ENCODE results near the gene SCLT1. TPM values are rescaled to one million over a fixed set of nuclear protein-coding genes. Genes with fewer than 3 reads are reported as not detected.

SCLT1 gene
- total RNA-seq, 1 experiment from 2014 or later = 13.3 TPM

DNA sequence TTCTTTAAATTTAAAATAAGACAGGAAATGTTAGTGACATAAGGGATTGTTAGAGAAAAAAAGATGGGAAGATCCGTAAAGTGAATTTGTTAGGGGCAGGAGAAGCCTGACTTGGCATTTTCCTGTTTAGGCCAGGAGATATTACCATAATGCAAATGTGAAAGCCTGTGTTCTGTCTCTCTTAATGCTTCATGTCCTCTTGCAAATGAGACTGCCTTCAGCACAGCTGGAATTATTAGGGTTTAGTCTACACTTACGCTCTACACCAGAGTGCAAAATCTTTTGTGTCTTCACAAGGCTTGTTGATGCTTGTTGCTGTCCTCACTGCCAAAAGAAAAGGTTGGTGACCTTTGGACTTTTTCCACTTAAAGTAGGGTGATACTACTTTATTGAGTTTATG, 227.1 kb downstream of the SCLT1 start (continued):
- TF ChIP-seq CBX3 (IDR thresholded peaks at IDR 0.05; ENCODE audit: low read depth) = no peak
- TF ChIP-seq SP1 (IDR thresholded peaks at IDR 0.05; ENCODE audit: low read depth) = no peak
- no peak for TF ChIP-seq CEBPB (IDR thresholded peaks at IDR 0.05; ENCODE audit: low read depth)
- TF ChIP-seq POLR2AphosphoS5 (IDR thresholded peaks at IDR 0.05; ENCODE audit: low read depth, low read length) = no peak
- no peak for TF ChIP-seq SRF (IDR thresholded peaks at IDR 0.05; ENCODE audit: low read depth)
- no peak for TF ChIP-seq ZBTB33 (IDR thresholded peaks at IDR 0.05; ENCODE audit: extremely low read depth, insufficient replicate concordance, low read length)
- TF ChIP-seq TCF7L2 (IDR thresholded peaks at IDR 0.05; ENCODE audit: borderline replicate concordance, extremely low read depth, insufficient read depth, insufficient read length) = no peak

GRCh38 chr4:128865132-128865531, 228.2 kb downstream of the SCLT1 start:
- Histone ChIP-seq H3K4me1 (ENCODE audit: control insufficient read depth in 1 of 2, insufficient read depth in 2 of 2, low read length in 2 of 2) (no peaks in the 10 kb centered on the region), H2AFZ (ENCODE audit: low read depth, low read length, poor library complexity, severe bottlenecking) (no peak overlapping the region), H3K4me3 (replicated peaks in 1 of 2; ENCODE audit: low read depth in 1 of 2, low read length in 2 of 2) (no peak overlapping the region), H3K9me3 (ENCODE audit: control insufficient read depth in 1 of 2, insufficient read depth in 1 of 2, low read depth in 1 of 2, low read length in 2 of 2) (no peaks in the 10 kb centered on the region), H3K27me3 (ENCODE audit: insufficient read depth, low read length) (no peaks in the 10 kb centered on the region), H3K36me3 (ENCODE audit: control insufficient read depth in 1 of 2, insufficient read depth in 2 of 2, low read length in 2 of 2) (peaks cover 2 to 4% of the 10 kb centered on the region in 2 experiments; a peak in 2 of 4 replicates), H3K4me2 (ENCODE audit: low read length) (no peak overlapping the region), H3K9me2 (ENCODE audit: insufficient read depth) (no peaks in the 10 kb centered on the region), H3K9ac (ENCODE audit: low read length) (no peak overlapping the region), H3K27ac (ENCODE audit: low read depth, low read length) (no peak overlapping the region), H4K20me1 (ENCODE audit: insufficient read depth) (no peaks in the 10 kb centered on the region), H3K79me2 (ENCODE audit: insufficient read depth, low read length) (no peaks in the 10 kb centered on the region)
- POLR2A ChIA-PET = no interaction called here
- no TSS peak for BruUV-seq (replicated peaks)
- intact Hi-C loops (cut with micrococcal nuclease) = no loop called here
- DNase-seq (ENCODE audit: low read depth, low spot score) (no peak), ATAC-seq (no peak)
- CTCF ChIA-PET = no interaction called here
- RAD21 ChIA-PET (ENCODE audit: low non-redundant PET in 1 of 2, low total read pairs in 2 of 2, uncharacterized antibody in 2 of 2, unreplicated experiment in 2 of 2) = no interaction called here
- TF ChIP-seq POLR2AphosphoS5 (IDR thresholded peaks at IDR 0.05; ENCODE audit: low read depth, low read length) = no peak
- TF ChIP-seq ZFX (IDR thresholded peaks at IDR 0.05) = no peak
- TF ChIP-seq YY1 (IDR thresholded peaks at IDR 0.05; ENCODE audit: extremely low read depth, insufficient replicate concordance, low read depth, low read length) = no peak
- TF ChIP-seq ELF1 (IDR thresholded peaks at IDR 0.05; ENCODE audit: borderline replicate concordance, low read depth) = no peak
- no peak for TF ChIP-seq ZBTB33 (IDR thresholded peaks at IDR 0.05; ENCODE audit: extremely low read depth, insufficient replicate concordance, low read length)
- no peak for TF ChIP-seq ZNF274 (IDR thresholded peaks at IDR 0.05; ENCODE audit: low read depth, low read length)
- TF ChIP-seq, protein P1, sequence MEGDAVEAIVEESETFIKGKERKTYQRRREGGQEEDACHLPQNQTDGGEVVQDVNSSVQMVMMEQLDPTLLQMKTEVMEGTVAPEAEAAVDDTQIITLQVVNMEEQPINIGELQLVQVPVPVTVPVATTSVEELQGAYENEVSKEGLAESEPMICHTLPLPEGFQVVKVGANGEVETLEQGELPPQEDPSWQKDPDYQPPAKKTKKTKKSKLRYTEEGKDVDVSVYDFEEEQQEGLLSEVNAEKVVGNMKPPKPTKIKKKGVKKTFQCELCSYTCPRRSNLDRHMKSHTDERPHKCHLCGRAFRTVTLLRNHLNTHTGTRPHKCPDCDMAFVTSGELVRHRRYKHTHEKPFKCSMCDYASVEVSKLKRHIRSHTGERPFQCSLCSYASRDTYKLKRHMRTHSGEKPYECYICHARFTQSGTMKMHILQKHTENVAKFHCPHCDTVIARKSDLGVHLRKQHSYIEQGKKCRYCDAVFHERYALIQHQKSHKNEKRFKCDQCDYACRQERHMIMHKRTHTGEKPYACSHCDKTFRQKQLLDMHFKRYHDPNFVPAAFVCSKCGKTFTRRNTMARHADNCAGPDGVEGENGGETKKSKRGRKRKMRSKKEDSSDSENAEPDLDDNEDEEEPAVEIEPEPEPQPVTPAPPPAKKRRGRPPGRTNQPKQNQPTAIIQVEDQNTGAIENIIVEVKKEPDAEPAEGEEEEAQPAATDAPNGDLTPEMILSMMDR (IDR thresholded peaks at IDR 0.05 in 2 of 3, conservative IDR thresholded peaks at IDR 0.05 in 1 of 3; ENCODE audit: borderline replicate concordance in 1 of 3, insufficient read depth in 1 of 3, low read depth in 2 of 3, low read length in 2 of 3) = no peak
- no peak for TF ChIP-seq EZH2 (IDR thresholded peaks at IDR 0.05)
- no peak for TF ChIP-seq TCF7L2 (IDR thresholded peaks at IDR 0.05; ENCODE audit: borderline replicate concordance, extremely low read depth, insufficient read depth, insufficient read length)
- no peak for TF ChIP-seq MAX (IDR thresholded peaks at IDR 0.05)
- TF ChIP-seq POLR2A (IDR thresholded peaks at IDR 0.05; ENCODE audit: borderline replicate concordance, extremely low read depth, insufficient read depth, insufficient read length) = no peak
- no peak for TF ChIP-seq EZH2phosphoT487 (IDR thresholded peaks at IDR 0.05; ENCODE audit: borderline replicate concordance)

All from HCT116 (cell line).